NCI-H1417 (cell line): Measurements from ENCODE around the gene LRIT1.
A peak's percentile ranks its signal among the peaks of the same experiment; 100 is the strongest.

Experiments used
- DNase-seq, 3 experiments: peaks; one replicate each; lab custom pipeline; 2025; lab: John Stamatoyannopoulos, UW

The LRIT1 gene

DNA sequence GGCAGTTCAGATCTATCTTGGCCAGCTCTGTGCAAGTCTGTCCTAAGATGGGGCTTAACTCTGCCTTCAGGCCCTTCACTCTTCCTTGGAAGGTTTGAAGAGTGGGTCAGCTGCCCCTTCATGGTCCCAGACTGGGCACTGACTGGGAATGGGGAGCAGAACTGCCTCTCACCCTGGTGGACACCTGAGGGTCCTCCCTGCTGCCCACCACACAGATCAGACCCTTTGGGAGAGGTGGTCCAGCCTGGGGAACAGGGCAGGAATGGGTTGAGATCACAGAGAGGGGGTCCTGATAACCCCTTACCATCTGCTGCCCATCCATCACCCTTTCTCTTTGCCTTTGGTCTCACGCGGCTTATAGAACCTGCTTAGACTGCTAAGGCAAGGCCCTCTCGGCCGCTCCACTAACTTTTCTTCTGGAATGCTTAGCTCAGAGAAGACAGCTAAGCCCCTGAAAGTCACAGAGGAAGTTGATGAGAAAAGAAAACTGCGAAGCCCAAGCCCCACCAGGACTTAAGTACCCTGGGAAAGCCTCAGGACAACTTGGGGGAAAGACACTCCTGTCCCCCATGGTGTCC, 47.4 kb downstream of the LRIT1 start:
- DNase-seq, result no peak

DNA sequence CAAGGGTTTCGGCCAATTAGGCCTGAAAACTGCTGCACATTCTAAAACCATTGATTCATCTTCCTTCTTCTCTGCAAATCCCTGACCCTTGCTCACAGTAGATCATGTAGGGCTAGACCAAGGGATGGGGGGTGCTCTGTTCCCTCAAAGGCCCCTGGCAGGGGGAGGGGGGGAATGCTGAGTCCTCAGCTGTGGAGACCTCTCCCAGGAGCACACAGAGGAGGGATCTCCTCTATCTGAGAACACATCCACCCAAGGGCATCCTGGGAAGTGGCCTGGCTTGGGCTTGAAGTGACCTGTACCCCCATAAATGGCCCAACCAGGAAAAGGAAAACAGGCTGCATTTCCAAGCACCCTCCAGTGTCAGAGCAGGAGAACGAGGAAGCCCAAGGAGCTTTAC, 48.0 kb downstream of the LRIT1 start:
- DNase-seq, result no peak

DNA sequence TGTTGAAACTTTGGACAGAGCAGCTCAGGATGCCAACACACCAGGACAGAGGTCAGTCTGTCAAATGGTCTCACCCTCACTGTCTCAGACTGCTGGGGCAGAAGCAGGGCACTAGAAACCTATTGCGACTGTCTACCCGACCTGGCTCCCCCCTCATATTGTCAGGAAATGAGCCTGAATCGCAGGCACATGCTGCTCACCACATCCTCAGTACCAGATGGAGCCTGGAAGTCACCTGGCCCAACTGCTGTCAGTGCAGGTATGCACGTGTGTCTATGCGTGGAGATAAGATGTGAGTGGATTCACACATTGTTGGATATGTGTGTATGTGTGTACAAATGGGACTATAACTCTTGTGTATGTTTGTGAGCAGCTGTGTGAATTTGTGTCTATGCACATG, 50.2 kb downstream of the LRIT1 start:
- no peak for DNase-seq

DNA sequence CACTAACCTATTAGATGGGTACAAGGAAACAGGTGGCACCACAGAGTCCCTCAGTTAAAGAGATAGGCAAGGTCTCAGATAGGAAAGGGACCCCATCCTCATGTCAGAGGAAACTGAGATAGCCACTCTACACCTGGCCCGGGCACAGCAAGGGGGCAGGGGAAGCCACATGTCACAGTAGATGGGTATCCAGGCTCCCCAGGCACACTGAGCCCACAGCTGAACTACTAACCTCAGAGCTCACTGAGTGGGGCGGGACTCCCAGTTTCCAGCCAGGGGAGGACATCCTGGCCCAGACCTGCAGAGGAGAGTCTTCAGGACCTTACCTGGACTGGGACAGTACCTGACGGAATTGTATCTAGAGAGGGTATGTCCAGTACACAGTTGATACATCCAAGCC, 50.7 kb downstream of the LRIT1 start:
- DNase-seq, result no peak

DNA sequence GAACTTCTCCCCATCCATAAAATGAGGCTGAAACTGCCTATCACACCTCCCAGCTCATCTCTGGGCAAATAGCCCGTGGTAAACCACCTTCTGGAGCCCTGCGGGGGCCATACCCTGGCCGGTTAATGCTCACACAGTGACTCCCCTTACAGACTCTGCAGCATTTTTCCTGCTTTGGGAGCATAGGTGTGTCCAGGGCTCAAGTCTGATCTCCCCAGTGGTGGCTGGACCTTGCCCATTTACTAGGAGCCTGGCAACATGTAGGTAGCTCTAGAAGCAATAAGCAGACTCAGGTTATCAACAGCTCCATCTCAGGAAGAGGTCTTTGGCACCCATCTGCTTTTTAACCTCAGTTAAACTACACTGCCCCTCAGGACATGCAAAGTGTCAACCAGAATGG, 52.5 kb downstream of the LRIT1 start:
- DNase-seq, result no peak

DNA sequence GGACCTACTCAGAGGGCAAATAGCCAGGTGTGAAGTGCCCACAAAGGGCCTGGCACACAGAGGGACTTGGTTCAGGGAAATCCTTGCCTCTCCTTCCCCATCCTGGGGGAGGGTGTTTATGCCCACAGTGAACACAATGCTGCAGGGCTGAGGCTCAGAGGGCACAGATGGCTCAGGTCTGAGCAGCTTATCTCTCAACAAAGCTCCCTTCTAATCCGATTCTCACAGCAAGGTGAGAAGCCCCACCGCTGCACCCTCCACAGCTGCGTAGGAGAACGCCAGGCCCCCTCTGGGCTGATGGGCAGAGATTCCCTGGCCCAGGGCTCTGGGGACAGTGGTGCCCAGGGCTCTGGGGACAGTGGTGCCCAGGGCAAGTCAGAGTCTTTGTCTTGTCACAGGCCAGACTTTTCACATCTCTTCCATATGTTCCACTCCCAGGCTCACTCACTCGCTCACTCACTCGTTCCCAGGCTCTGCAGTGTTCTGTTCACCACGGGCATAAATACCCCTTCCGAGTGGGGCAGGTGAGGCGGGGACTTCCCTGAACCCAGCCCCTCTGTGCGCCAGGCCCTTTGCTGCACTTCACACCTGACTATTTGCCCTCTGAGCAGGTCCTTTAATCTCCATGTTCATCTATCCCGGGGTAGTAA, 55.7 kb downstream of the LRIT1 start:
- no peak for DNase-seq

DNA sequence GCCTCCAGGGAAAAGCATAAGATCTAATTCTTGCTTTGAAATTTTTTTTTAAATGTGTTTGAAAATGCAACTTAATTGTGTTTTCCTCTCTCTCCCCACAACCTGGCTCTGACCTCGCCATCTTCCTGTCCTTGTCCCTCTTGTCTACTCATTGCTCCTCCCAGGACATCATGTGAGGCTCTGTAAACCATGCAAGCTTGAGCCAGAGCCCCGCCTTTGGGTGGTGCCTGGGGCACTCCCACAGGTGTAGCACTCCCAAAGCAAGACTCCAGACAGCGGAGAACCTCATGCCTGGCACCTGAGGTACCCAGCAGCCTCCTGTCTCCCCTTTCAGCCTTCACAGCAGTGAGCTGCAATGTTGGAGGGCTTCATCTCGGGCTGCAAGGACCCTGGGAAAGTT, 56.8 kb downstream of the LRIT1 start:
- DNase-seq, result peak in 1 of 3 experiments; percentile 19

DNA sequence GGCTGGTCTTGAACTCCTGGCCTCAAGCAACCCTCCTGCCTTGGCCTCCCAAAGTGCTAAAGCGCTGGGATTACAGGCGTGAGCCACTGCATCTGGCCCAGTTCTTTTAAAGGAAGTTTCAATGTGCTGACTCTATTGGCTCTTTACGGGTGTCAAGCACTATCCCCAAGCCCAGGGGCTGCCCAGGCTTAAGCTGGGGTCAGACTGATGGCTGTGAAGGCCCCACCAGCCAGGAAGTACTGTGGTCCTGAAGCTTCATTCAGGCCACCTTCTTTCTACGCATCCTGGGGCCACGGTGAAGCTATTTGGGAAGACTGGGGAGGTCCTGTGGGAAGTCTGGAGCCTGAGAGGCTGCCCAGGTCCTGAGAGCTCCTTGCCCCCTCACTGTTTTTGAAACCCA, 59.7 kb downstream of the LRIT1 start:
- DNase-seq, result no peak
